Glutamatergic neuron (in vitro differentiated cells): Measurements from ENCODE around the gene ZC2HC1B. TPM values are rescaled to one million over a fixed set of nuclear protein-coding genes. Genes with fewer than 3 reads are reported as not detected.
"Not testable (repeated sequence)": the region's sequence is repeated elsewhere in the genome, so short reads cannot be mapped to it uniquely, and the experiment has no call there.

ENCODE experiments used
- DNase-seq: peaks from one replicate; pipeline ENCODE4 v3.0.0; 2022
- H3K27ac Mint-ChIP-seq: one replicate; pipeline ENCODE4 v1.8.0; 2020; ENCODE audit warnings: mild to moderate bottlenecking, mixed read lengths, inconsistent platforms; ENCODE audit not compliant: unreplicated experiment
- H3K27me3 Mint-ChIP-seq: one replicate; pipeline ENCODE4 v1.8.0; 2020; ENCODE audit warnings: mild to moderate bottlenecking, moderate library complexity, mixed read lengths, inconsistent platforms; ENCODE audit not compliant: unreplicated experiment
- H3K36me3 Mint-ChIP-seq: one replicate; pipeline ENCODE4 v1.8.0; 2020; ENCODE audit warnings: mild to moderate bottlenecking, mixed read lengths, inconsistent platforms; ENCODE audit not compliant: unreplicated experiment
- H3K4me1 Mint-ChIP-seq: one replicate; pipeline ENCODE4 v1.8.0; 2020; ENCODE audit warnings: mild to moderate bottlenecking, low read depth, mixed read lengths, inconsistent platforms; ENCODE audit not compliant: unreplicated experiment
- H3K4me3 Mint-ChIP-seq: one replicate; pipeline ENCODE4 v1.8.0; 2020; ENCODE audit warnings: mild to moderate bottlenecking, mixed read lengths, inconsistent platforms; ENCODE audit not compliant: unreplicated experiment
- H3K9me3 Mint-ChIP-seq: one replicate; pipeline ENCODE4 v1.8.0; 2020; ENCODE audit warnings: mild to moderate bottlenecking, moderate library complexity, mixed read lengths, inconsistent platforms; ENCODE audit not compliant: unreplicated experiment
- CTCF ChIP-seq: fragments of 200-600 bp; sonication (generic); IDR thresholded peaks from one replicate; pipeline ENCODE4 v1.5.0; 2021; ENCODE audit not compliant: partially characterized antibody, unreplicated experiment
- total RNA-seq: library from RNA; stranded (reverse); fragmentation: NEBNext Ultra II Directional; extraction: Animal tissue kit (Norgen Biotek cat#: 25700); gene quantifications from one replicate; pipeline ENCODE4 v1.2.1, GENCODE V29; 2021; ENCODE audit not compliant: unreplicated experiment

Gene ZC2HC1B
- total RNA-seq, 1 donor from 2014 or later = not detected

GRCh38 chr6:143842461-143842901 is 21.8 kb upstream of the ZC2HC1B start:
- Mint-ChIP-seq H3K27me3 (peaks cover 4% of the 10 kb centered on the region), H3K4me1 (peaks cover 8% of the 10 kb centered on the region), H3K4me3 (peak overlapping the region; percentile 98), H3K36me3 (no peaks in the 10 kb centered on the region), H3K27ac (peak overlapping the region; percentile 86), H3K9me3 (peaks cover 2% of the 10 kb centered on the region)
- no peak for DNase-seq
- TF ChIP-seq CTCF = no peak

GRCh38 chr6:143842902-143843676 is 21.2 kb upstream of the ZC2HC1B start, which contains the start of gene LTV1:
LTV1 (plus strand) TSS chr6:143843338; CDS start chr6:143843478, 140 bp downstream.
- Mint-ChIP-seq H3K9me3 (peaks cover 2% of the 10 kb centered on the region), H3K27me3 (peaks cover 4% of the 10 kb centered on the region), H3K4me3 (peak within 1 kb of the TSS; percentile 98), H3K4me1 (peaks cover 8% of the 10 kb centered on the region), H3K27ac (peak within 1 kb of the TSS; percentile 93), H3K36me3 (no peaks in the 10 kb centered on the region)
- TF ChIP-seq CTCF = no peak
- peak; percentile 96 for DNase-seq

- Mint-ChIP-seq H3K4me3 (peak overlapping the region; percentile 98), H3K9me3 (peaks cover 2% of the 10 kb centered on the region), H3K4me1 (peaks cover 8% of the 10 kb centered on the region), H3K27ac (peak overlapping the region; percentile 93), H3K36me3 (no peaks in the 10 kb centered on the region), H3K27me3 (peaks cover 7% of the 10 kb centered on the region)
- TF ChIP-seq CTCF = no peak
- no peak for DNase-seq
Measured at GRCh38 chr6:143843677-143843999, 20.6 kb upstream of the ZC2HC1B start.

- Mint-ChIP-seq H3K4me1 (peaks cover 8% of the 10 kb centered on the region), H3K9me3 (peaks cover 2% of the 10 kb centered on the region), H3K27me3 (peaks cover 7% of the 10 kb centered on the region), H3K4me3 (peak overlapping the region; percentile 98), H3K27ac (peak overlapping the region; percentile 93), H3K36me3 (no peaks in the 10 kb centered on the region)
- DNase-seq = no peak
- TF ChIP-seq CTCF = no peak
Measured at GRCh38 chr6:143844006-143844405, 20.3 kb upstream of the ZC2HC1B start.

GRCh38 chr6:143845033-143845432 is 19.2 kb upstream of the ZC2HC1B start:
- no peak overlapping the region for H3K4me3 Mint-ChIP-seq
- no peak for TF ChIP-seq CTCF

GRCh38 chr6:143851706-143852105 is 12.6 kb upstream of the ZC2HC1B start:
- H3K4me1 Mint-ChIP-seq, H3K4me3 Mint-ChIP-seq, DNase-seq, H3K27me3 Mint-ChIP-seq, H3K9me3 Mint-ChIP-seq, H3K27ac Mint-ChIP-seq: not testable (repeated sequence)
- peaks cover 35% of the 10 kb centered on the region for H3K36me3 Mint-ChIP-seq

More at GRCh38 chr6:143845033-143845432, 19.2 kb upstream of the ZC2HC1B start:
- Mint-ChIP-seq H3K36me3 (no peaks in the 10 kb centered on the region), H3K27ac (no peak overlapping the region), H3K9me3 (peaks cover 2% of the 10 kb centered on the region), H3K27me3 (peaks cover 7% of the 10 kb centered on the region), H3K4me1 (peaks cover 8% of the 10 kb centered on the region)
- DNase-seq = no peak

- not testable (repeated sequence) for DNase-seq, H3K4me1 Mint-ChIP-seq, H3K27ac Mint-ChIP-seq, H3K4me3 Mint-ChIP-seq, H3K27me3 Mint-ChIP-seq, H3K9me3 Mint-ChIP-seq
- peaks cover 35% of the 10 kb centered on the region for H3K36me3 Mint-ChIP-seq
Measured at GRCh38 chr6:143855057-143855456, 9.2 kb upstream of the ZC2HC1B start.
